Measurements from ENCODE around the gene SETD5.
A peak's percentile ranks its signal among the peaks of the same experiment; 100 is the strongest.

The SETD5 gene, protein sequence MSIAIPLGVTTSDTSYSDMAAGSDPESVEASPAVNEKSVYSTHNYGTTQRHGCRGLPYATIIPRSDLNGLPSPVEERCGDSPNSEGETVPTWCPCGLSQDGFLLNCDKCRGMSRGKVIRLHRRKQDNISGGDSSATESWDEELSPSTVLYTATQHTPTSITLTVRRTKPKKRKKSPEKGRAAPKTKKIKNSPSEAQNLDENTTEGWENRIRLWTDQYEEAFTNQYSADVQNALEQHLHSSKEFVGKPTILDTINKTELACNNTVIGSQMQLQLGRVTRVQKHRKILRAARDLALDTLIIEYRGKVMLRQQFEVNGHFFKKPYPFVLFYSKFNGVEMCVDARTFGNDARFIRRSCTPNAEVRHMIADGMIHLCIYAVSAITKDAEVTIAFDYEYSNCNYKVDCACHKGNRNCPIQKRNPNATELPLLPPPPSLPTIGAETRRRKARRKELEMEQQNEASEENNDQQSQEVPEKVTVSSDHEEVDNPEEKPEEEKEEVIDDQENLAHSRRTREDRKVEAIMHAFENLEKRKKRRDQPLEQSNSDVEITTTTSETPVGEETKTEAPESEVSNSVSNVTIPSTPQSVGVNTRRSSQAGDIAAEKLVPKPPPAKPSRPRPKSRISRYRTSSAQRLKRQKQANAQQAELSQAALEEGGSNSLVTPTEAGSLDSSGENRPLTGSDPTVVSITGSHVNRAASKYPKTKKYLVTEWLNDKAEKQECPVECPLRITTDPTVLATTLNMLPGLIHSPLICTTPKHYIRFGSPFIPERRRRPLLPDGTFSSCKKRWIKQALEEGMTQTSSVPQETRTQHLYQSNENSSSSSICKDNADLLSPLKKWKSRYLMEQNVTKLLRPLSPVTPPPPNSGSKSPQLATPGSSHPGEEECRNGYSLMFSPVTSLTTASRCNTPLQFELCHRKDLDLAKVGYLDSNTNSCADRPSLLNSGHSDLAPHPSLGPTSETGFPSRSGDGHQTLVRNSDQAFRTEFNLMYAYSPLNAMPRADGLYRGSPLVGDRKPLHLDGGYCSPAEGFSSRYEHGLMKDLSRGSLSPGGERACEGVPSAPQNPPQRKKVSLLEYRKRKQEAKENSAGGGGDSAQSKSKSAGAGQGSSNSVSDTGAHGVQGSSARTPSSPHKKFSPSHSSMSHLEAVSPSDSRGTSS (N-terminal part only)

GRCh38 chr3:9397332-9397905 lies at the start of gene SETD5:
SETD5 (plus strand) TSS chr3:9397615; CDS start chr3:9428939, 31,324 bp downstream.
- DNase-seq = peak; percentile 37 to 99 (median 96)

- peak in 12 of 56 donors; percentile 2 to 44 (median 21) for DNase-seq
These were observed 49.5 kb upstream of the SETD5 start for GRCh38 chr3:9347887-9348286.

GRCh38 chr3:9349321-9350117 lies 47.9 kb upstream of the SETD5 start:
- DNase-seq = no peak

- no peak for DNase-seq
These were observed 45.7 kb upstream of the SETD5 start for GRCh38 chr3:9351709-9352126.

DNA sequence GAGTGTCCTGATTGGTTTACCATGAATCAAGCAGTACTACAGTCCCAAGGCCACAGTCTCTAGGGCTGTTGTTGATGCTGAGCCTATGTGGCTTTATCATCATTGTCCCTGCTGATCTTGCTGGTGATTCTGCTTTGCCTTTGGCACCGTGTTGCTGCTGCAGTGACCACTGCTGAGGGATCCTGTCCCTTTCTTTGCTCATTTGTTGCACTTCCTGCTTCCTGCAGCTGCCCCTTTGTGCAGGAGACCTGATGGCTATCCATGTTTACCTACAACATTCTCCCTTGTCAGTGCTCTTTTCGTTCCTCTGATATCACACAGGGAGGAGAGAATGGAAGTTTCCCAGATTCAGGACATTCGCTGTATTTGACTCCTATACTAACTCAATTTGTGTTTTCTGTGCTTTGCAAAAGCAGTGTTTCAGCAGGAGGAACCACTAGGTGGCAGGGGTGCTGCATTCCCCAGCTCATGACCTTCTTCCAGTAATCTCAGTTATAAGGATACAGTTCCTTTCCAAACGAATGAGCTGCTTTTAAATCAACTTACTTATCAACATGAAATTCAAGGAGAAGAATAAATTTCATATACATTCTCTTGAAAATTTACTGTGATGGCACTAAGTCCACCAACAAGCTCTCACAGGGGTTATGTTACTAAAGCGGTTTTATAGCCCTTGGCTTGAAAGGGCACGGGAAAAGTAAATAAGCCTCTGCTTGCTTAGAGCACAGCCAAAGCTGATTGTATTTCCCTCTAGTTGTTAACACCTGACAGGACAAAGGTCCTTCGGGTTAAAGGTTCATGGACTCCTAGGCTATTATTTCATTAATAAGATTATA lies 44.3 kb upstream of the SETD5 start:
- DNase-seq = peak in 48 of 56 donors; percentile 5 to 90 (median 39)

- no peak for DNase-seq
These were observed 35.6 kb upstream of the SETD5 start for GRCh38 chr3:9361691-9362388.

DNA sequence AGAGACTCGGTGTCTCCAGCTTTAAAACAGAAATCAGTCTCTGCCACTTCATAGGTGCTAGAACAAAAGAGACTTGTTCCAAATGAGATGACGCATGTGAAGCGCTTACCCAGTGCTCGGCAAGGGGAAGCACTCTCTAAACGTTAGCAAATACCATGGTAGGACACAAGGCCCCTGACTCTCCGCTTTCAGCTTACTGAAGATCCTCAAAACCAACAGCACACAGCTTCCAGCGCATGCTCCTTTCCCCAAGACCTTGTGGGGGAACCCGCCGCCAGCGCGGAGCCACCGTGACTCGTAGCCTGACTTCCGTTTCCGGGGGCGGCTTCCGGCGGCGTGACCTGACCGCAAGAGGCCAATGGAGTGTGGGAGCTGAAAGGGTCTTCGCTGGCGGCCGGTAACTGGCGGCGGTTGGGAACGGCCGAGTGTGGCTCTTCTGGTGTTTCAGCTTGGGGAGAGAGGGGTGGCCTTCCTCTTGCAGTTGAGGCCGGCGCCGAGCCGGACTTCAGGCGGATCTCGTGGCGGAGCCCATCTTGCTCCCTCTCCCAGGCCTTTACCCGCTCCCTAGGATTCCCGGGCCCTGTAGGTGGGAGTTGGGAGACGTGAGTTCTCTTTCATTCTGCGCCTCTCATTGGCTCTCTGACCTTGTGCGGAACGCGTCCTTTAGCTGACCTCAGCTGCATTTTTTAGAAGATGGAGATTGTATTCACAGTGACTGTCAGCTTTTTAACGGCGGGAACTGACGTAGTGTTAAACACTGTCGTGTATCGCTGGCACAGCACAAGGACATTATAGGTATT lies 34.5 kb upstream of the SETD5 start, which contains the start of gene THUMPD3:
TSS of gene THUMPD3 (plus strand) at position 324 of the 800 bp plus-strand sequence. CDS start 2,015 bp downstream, outside the sequence.
- peak in 55 of 56 donors; percentile 48 to 96 (median 90) for DNase-seq

- DNase-seq = no peak
These were observed 27.9 kb upstream of the SETD5 start for GRCh38 chr3:9369508-9369907.

GRCh38 chr3:9373465-9373864 lies 23.9 kb upstream of the SETD5 start:
- DNase-seq = no peak

- DNase-seq = no peak
These were observed 19.4 kb upstream of the SETD5 start for GRCh38 chr3:9377981-9378380.

- no peak for DNase-seq
These were observed 18.1 kb upstream of the SETD5 start for GRCh38 chr3:9379327-9379726.

GRCh38 chr3:9380014-9380413 lies 17.4 kb upstream of the SETD5 start:
- no peak for DNase-seq

DNA sequence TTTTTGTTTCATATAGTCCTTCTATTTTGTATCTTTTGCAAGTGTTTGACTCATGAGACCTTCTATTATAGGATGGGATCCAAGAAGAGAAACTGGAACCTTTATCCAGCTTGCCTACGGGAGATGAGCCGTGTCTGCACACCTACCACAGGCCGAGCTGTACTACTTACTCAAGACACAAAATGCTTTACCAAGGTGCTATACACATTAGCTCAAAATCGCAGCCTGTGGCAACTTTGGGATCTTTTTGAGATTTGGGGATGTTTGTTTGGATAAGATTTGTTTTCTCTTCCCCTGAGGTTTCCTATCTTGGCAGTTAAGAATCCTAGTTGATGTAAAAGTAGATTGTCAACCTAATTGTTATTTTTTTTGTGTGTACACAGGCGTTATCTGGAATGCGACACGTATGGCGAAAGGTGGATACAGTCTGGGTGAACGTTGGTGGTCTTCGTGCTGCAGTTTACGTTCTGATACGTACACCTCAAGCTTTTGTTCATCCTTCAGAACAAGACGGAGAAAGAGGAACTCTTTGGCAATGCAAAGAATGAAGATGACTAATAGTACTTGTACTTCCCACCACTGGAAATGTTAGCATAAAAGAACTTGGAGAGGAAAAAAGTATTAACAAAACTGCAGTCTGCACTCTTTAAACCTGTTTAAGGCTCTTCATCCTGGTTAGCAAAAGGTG lies 13.1 kb upstream of the SETD5 start:
- DNase-seq = no peak

- no peak for DNase-seq
These were observed 12.0 kb upstream of the SETD5 start for GRCh38 chr3:9385187-9386077.

DNA sequence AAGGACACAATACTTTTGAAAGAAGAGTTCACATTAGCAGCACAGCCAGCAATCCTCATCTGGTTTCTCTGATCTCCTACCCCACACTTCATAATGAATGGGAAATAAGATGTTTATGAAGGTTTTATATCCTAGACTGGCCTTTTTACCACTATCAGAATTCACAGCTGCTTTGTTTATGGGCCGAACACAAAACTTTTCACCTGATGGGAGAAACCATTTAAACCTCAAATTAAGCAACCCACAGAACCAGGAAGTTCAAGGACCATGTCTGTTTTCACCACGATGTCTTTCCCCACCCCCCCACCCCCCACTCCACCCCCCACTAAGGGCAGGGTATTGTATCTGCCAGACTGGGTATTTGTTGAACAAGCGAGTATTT lies 11.3 kb upstream of the SETD5 start:
- no peak for DNase-seq

Data from nucleus accumbens (tissue), 56 donors.